Measurements from ENCODE around the gene PKMYT1. TPM values are rescaled to one million over a fixed set of nuclear protein-coding genes. Genes with fewer than 3 reads are reported as not detected.

PKMYT1 gene
- total RNA-seq, 1 donor from 2014 or later: 6.9 TPM

DNA sequence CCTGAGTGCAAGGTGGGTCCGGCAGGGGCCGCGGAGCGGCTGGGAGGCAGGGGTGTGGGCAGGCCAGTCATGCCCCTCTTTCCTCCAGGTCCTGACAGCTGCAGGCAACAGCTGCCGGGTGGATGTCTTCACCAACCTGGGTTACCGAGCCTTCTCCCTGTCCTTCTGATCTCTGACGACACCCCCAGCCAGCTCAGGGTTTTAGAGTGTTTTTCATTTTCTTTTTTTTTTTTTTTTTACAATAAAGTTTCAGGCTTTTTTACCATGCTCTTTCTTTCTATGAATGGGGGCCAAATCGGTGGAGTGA is 47.2 kb upstream of the PKMYT1 start:
- TF ChIP-seq POLR2AphosphoS5 (IDR thresholded peaks at IDR 0.05; ENCODE audit: insufficient read depth in 1 of 2, low read depth in 1 of 2) (no peak), POLR2A (IDR thresholded peaks at IDR 0.05) (no peak)
- TF ChIP-seq, protein P1, sequence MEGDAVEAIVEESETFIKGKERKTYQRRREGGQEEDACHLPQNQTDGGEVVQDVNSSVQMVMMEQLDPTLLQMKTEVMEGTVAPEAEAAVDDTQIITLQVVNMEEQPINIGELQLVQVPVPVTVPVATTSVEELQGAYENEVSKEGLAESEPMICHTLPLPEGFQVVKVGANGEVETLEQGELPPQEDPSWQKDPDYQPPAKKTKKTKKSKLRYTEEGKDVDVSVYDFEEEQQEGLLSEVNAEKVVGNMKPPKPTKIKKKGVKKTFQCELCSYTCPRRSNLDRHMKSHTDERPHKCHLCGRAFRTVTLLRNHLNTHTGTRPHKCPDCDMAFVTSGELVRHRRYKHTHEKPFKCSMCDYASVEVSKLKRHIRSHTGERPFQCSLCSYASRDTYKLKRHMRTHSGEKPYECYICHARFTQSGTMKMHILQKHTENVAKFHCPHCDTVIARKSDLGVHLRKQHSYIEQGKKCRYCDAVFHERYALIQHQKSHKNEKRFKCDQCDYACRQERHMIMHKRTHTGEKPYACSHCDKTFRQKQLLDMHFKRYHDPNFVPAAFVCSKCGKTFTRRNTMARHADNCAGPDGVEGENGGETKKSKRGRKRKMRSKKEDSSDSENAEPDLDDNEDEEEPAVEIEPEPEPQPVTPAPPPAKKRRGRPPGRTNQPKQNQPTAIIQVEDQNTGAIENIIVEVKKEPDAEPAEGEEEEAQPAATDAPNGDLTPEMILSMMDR (IDR thresholded peaks at IDR 0.05): no peak
- H3K36me3 ChIP-seq: peaks cover 0 to 3% of the 10 kb centered on the region in 2 donors
- peaks cover 45% of the 10 kb centered on the region for H3K4me1 ChIP-seq
- intact Hi-C loops (cut with DNase I): no loop called here
- H3K9me3 ChIP-seq: no peaks in the 10 kb centered on the region
- peaks cover 6% of the 10 kb centered on the region for H3K27me3 ChIP-seq
- DNase-seq (ENCODE audit: extremely low spot score in 2 of 2): no peak
- H3K27ac ChIP-seq: no peak overlapping the region
- H3K4me3 ChIP-seq: no peak overlapping the region

GRCh38 chr16:3026609-3027488 is 46.6 kb upstream of the PKMYT1 start:
- Histone ChIP-seq H3K36me3 (peaks cover 0 to 3% of the 10 kb centered on the region in 2 donors), H3K27me3 (peaks cover 6% of the 10 kb centered on the region), H3K4me3 (no peak overlapping the region), H3K4me1 (peaks cover 51% of the 10 kb centered on the region), H3K27ac (no peak overlapping the region), H3K9me3 (no peaks in the 10 kb centered on the region)
- DNase-seq (ENCODE audit: extremely low spot score in 2 of 2): no peak
- intact Hi-C loops (cut with DNase I): no loop called here
- TF ChIP-seq POLR2AphosphoS5 (IDR thresholded peaks at IDR 0.05; ENCODE audit: insufficient read depth in 1 of 2, low read depth in 1 of 2): no peak
- TF ChIP-seq, protein P1 (IDR thresholded peaks at IDR 0.05): no peak
- TF ChIP-seq POLR2A (IDR thresholded peaks at IDR 0.05): no peak

GRCh38 chr16:3026003-3026378 is 45.7 kb upstream of the PKMYT1 start:
- H3K4me3 ChIP-seq: no peak overlapping the region
- intact Hi-C loops (cut with DNase I): no loop called here
- TF ChIP-seq POLR2AphosphoS5 (IDR thresholded peaks at IDR 0.05; ENCODE audit: insufficient read depth in 1 of 2, low read depth in 1 of 2) (no peak), POLR2A (IDR thresholded peaks at IDR 0.05) (no peak)
- TF ChIP-seq, protein P1 (IDR thresholded peaks at IDR 0.05): no peak
- DNase-seq (ENCODE audit: extremely low spot score in 2 of 2): no peak
- peaks cover 0 to 3% of the 10 kb centered on the region in 2 donors for H3K36me3 ChIP-seq
- peaks cover 60% of the 10 kb centered on the region for H3K4me1 ChIP-seq
- no peak overlapping the region for H3K27ac ChIP-seq
- no peaks in the 10 kb centered on the region for H3K9me3 ChIP-seq
- peaks cover 6% of the 10 kb centered on the region for H3K27me3 ChIP-seq

DNA sequence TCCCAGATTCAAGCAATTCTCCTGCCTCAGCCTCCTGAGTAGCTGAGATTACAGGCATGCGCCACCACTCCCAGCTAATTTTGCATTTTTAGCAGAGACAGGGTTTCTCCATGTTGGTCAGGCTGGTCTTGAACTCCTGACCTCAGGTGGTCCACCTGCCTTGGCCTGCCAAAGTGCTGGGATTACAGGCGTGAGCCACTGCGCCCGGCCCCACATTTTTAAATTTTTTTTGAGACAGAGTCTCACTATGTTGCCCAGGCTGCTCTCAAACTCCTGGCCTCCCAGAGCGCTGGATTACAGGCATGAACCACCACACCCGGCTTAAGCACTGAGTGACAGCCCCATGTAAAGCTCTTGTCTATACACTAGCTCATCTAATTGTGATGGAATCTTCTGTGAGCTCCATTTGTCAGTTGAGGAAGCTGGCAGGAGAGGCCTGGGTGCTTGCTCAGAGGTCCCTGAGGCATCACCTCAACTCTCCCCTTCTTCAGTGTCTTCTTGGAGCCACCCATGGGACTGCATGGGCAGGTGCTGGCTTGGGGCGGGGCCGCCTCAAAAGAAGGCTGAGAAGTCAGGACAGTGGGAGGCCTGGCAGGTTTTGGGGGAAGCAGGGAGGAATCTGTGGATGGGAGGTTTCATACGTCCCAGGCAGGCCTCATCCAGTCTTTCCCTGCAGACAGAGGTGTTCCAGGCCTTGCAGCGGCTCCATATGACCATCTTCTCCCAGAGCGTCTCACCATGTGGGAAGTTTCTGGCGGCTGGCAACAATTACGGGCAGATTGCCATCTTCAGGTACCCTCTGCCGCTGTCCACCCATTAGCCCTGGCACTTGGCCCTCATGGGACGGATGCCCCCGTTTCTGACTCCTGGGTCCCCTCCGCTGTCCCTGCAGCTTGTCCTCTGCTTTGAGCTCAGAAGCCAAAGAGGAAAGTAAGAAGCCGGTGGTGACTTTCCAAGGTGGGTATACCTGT is 45.1 kb upstream of the PKMYT1 start:
- DNase-seq (ENCODE audit: extremely low spot score in 2 of 2): no peak
- peaks cover 0 to 3% of the 10 kb centered on the region in 2 donors for H3K36me3 ChIP-seq
- no peaks in the 10 kb centered on the region for H3K27me3 ChIP-seq
- TF ChIP-seq POLR2AphosphoS5 (IDR thresholded peaks at IDR 0.05; ENCODE audit: insufficient read depth in 1 of 2, low read depth in 1 of 2): no peak
- no peak for TF ChIP-seq POLR2A (IDR thresholded peaks at IDR 0.05)
- TF ChIP-seq, protein P1 (IDR thresholded peaks at IDR 0.05): no peak
- H3K9me3 ChIP-seq: no peaks in the 10 kb centered on the region
- peaks cover 66% of the 10 kb centered on the region for H3K4me1 ChIP-seq
- no peak overlapping the region for H3K4me3 ChIP-seq
- intact Hi-C loops (cut with DNase I): no loop called here
- no peak overlapping the region for H3K27ac ChIP-seq
